Central memory CD8-positive, alpha-beta T cell (primary cell): ENCODE measurements around the gene MAST4.

ENCODE experiments used
- ATAC-seq: fragments of 150-1000 bp; cut with Tn5 transposase; replicated peaks from 2 replicates; pipeline ENCODE4 v1.10.0; 2022; ENCODE audit warnings: mild to moderate bottlenecking, moderate FRiP score, moderate number of reproducible peaks; ENCODE audit not compliant: poor library complexity, severe bottlenecking; ENCODE audit errors: extremely low read depth
- DNase-seq, 2 donors: peaks; one replicate each; pipeline ENCODE4 v3.0.0; 2021; ENCODE audit warnings: low spot score in 2 of 2
- H3K27ac Mint-ChIP-seq: one replicate; pipeline ENCODE4 v1.8.0; 2022; ENCODE audit warnings: low read depth, mild to moderate bottlenecking, moderate library complexity, mixed read lengths
- H3K27me3 Mint-ChIP-seq: one replicate; pipeline ENCODE4 v1.8.0; 2022; ENCODE audit warnings: mixed read lengths
- H3K36me3 Mint-ChIP-seq: one replicate; pipeline ENCODE4 v1.8.0; 2022; ENCODE audit warnings: mild to moderate bottlenecking, moderate library complexity, mixed read lengths; ENCODE audit not compliant: insufficient read depth
- H3K4me1 Mint-ChIP-seq: one replicate; pipeline ENCODE4 v1.8.0; 2022; ENCODE audit warnings: mixed read lengths
- H3K4me3 Mint-ChIP-seq: one replicate; pipeline ENCODE4 v1.8.0; 2022; ENCODE audit warnings: mild to moderate bottlenecking, moderate library complexity, mixed read lengths
- H3K9me3 Mint-ChIP-seq: one replicate; pipeline ENCODE4 v1.8.0; 2022; ENCODE audit warnings: mixed read lengths

Gene MAST4

GRCh38 chr5:66839636-66840185 is 243.5 kb downstream of the MAST4 start:
- ATAC-seq (no peak), DNase-seq (no peak)
- Mint-ChIP-seq H3K27me3 (peaks cover 28% of the 10 kb centered on the region), H3K9me3 (no peaks in the 10 kb centered on the region), H3K27ac (no peak overlapping the region), H3K4me3 (no peak overlapping the region), H3K4me1 (no peaks in the 10 kb centered on the region), H3K36me3 (no peaks in the 10 kb centered on the region)

DNA sequence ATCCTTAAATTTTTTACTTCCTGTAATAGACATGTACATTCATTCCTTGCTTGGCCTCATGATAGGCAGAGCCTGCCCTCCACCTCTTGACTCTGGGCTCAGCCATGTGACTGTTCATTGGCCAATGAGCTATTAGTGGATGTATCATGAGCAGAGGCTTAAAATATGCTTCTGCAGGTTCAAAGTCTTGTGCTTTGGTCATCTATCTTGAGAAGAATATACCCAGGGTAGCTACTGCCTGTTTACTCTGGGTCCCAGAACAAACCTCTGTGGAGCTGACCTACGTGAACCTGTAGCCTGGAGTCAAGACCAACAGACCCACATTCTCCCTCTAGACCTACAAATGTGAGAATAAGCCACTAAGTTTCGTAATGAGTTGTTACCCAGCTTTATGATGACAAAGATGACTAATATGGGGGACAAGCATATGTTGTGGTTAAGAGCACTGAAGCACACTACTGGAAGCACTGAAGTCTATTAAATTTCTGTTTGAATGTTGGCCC is 244.4 kb downstream of the MAST4 start:
- H3K4me3 Mint-ChIP-seq, result no peak overlapping the region
- no peaks in the 10 kb centered on the region for H3K36me3 Mint-ChIP-seq
- ATAC-seq (no peak), DNase-seq (no peak)
- no peaks in the 10 kb centered on the region for H3K9me3 Mint-ChIP-seq
- H3K27ac Mint-ChIP-seq, result no peak overlapping the region
- no peaks in the 10 kb centered on the region for H3K4me1 Mint-ChIP-seq
- peaks cover 32% of the 10 kb centered on the region for H3K27me3 Mint-ChIP-seq

DNA sequence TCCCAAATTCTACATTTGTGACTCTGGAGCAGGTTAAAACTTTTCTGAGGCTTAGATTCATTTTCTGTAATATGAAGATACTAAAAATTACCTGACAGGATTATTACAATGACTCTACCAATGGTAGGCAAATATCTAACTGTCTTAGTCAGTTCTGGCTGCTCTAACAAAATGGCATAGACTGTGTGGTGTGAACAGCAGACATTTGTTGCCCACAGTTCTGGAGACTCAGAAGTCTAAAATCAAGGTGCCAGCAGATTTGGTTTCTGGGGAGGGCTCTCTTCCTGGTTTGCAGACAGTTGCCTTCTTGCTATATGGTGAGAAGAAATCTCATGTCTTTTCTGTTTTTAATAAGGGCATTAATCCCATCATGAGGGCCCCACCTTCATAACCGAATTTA is 245.1 kb downstream of the MAST4 start:
- Mint-ChIP-seq H3K4me3 (no peak overlapping the region), H3K9me3 (no peaks in the 10 kb centered on the region), H3K4me1 (no peaks in the 10 kb centered on the region), H3K27ac (no peak overlapping the region), H3K36me3 (no peaks in the 10 kb centered on the region), H3K27me3 (peaks cover 29% of the 10 kb centered on the region)
- no peak for ATAC-seq
- no peak for DNase-seq

- DNase-seq (no peak), ATAC-seq (no peak)
- Mint-ChIP-seq H3K4me3 (no peak overlapping the region), H3K4me1 (no peaks in the 10 kb centered on the region), H3K27ac (no peak overlapping the region), H3K27me3 (peaks cover 24% of the 10 kb centered on the region), H3K9me3 (no peaks in the 10 kb centered on the region), H3K36me3 (no peaks in the 10 kb centered on the region)
Measured at GRCh38 chr5:66842540-66842939, 246.3 kb downstream of the MAST4 start.

DNA sequence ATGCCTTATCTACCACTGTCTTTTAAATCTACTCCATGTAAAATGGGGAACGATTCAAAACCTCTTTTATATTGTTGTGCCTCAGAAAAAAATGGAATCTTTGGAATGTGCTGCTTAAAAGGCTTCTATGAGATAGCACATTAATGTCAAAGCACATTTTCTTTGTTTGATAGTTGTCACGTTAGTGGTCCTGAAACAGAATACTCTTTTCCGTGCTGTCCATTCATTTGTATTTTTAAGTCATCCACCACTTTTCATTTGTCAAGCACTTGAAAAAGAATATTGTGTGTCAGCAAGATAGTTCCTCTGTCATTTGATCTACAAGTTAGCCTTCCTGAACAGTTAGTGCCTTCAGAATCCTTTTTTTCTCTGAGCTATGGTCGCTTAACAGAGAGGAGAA is 246.9 kb downstream of the MAST4 start:
- H3K27ac Mint-ChIP-seq, result no peak overlapping the region
- no peaks in the 10 kb centered on the region for H3K4me1 Mint-ChIP-seq
- H3K9me3 Mint-ChIP-seq, result no peaks in the 10 kb centered on the region
- DNase-seq (no peak), ATAC-seq (no peak)
- no peaks in the 10 kb centered on the region for H3K36me3 Mint-ChIP-seq
- H3K4me3 Mint-ChIP-seq, result no peak overlapping the region
- H3K27me3 Mint-ChIP-seq, result peaks cover 24% of the 10 kb centered on the region

GRCh38 chr5:66848749-66849641 is 252.8 kb downstream of the MAST4 start:
- Mint-ChIP-seq H3K27ac (no peak overlapping the region), H3K4me1 (no peaks in the 10 kb centered on the region)
- ATAC-seq, result no peak

DNA sequence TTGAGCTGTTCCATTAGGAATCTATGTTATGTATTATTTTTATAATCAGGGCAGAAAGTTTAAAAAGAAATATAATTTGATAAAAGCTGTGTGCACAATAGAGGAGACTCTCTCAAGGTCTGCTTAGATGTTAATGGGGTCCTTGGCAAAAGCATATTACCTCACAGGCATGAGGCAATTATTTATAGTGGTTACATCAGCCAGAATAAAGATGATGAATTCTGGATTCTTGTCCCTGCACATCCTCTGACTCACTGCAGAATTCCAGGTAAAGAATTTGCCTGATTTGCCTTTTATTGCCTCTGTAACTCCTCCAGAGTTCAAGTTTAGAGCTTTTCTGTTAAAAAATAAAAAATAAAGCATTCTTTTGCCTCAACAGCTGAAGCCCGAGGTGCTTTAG is 253.6 kb downstream of the MAST4 start:
- no peaks in the 10 kb centered on the region for H3K9me3 Mint-ChIP-seq
- peaks cover 36% of the 10 kb centered on the region for H3K27me3 Mint-ChIP-seq
- ATAC-seq, result no peak
- H3K36me3 Mint-ChIP-seq, result no peaks in the 10 kb centered on the region
- H3K27ac Mint-ChIP-seq, result no peak overlapping the region
- no peak for DNase-seq
- no peaks in the 10 kb centered on the region for H3K4me1 Mint-ChIP-seq
- no peak overlapping the region for H3K4me3 Mint-ChIP-seq

More at GRCh38 chr5:66848749-66849641, 252.8 kb downstream of the MAST4 start:
- Mint-ChIP-seq H3K36me3 (no peaks in the 10 kb centered on the region), H3K27me3 (peaks cover 44% of the 10 kb centered on the region), H3K9me3 (no peaks in the 10 kb centered on the region), H3K4me3 (no peak overlapping the region)
- DNase-seq, result no peak

GRCh38 chr5:66850354-66851075 is 254.3 kb downstream of the MAST4 start:
- Mint-ChIP-seq H3K4me3 (no peak overlapping the region), H3K36me3 (no peaks in the 10 kb centered on the region), H3K9me3 (no peaks in the 10 kb centered on the region), H3K4me1 (no peaks in the 10 kb centered on the region), H3K27ac (no peak overlapping the region), H3K27me3 (peaks cover 33% of the 10 kb centered on the region)
- DNase-seq (no peak), ATAC-seq (no peak)

DNA sequence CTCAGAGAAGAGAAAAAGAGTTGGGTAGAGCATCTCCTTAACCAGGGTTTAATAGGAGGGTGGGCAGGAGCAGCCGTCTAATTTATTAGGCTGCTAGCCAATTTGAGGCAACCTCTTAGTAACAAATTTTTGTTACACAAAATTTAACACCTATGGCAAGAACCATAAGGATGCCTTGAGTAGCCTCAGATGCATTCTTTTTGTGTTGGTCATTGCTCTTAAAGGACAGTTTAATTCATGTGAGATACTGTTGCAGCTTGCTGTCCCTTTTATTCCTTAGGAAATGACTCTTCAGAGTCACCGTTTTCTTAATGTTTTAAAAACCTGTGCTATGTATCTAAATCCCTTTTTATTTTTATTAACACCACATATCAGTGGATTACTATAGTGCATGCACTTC is 255.1 kb downstream of the MAST4 start:
- H3K27me3 Mint-ChIP-seq, result peaks cover 33% of the 10 kb centered on the region
- H3K27ac Mint-ChIP-seq, result no peak overlapping the region
- no peaks in the 10 kb centered on the region for H3K4me1 Mint-ChIP-seq
- no peaks in the 10 kb centered on the region for H3K36me3 Mint-ChIP-seq
- DNase-seq (no peak), ATAC-seq (no peak)
- no peaks in the 10 kb centered on the region for H3K9me3 Mint-ChIP-seq
- H3K4me3 Mint-ChIP-seq, result no peak overlapping the region

GRCh38 chr5:66854416-66854815 is 258.2 kb downstream of the MAST4 start:
- Mint-ChIP-seq H3K4me3 (no peak overlapping the region), H3K9me3 (no peaks in the 10 kb centered on the region), H3K27me3 (peaks cover 29% of the 10 kb centered on the region), H3K36me3 (no peaks in the 10 kb centered on the region), H3K4me1 (no peaks in the 10 kb centered on the region), H3K27ac (no peak overlapping the region)
- DNase-seq (no peak), ATAC-seq (no peak)

GRCh38 chr5:66856041-66856805 is 260.0 kb downstream of the MAST4 start:
- no peak for ATAC-seq
- H3K27ac Mint-ChIP-seq, result no peak overlapping the region
- DNase-seq, result no peak
- no peaks in the 10 kb centered on the region for H3K4me1 Mint-ChIP-seq
- no peaks in the 10 kb centered on the region for H3K36me3 Mint-ChIP-seq
- no peaks in the 10 kb centered on the region for H3K9me3 Mint-ChIP-seq
- H3K27me3 Mint-ChIP-seq, result peaks cover 26% of the 10 kb centered on the region
- H3K4me3 Mint-ChIP-seq, result no peak overlapping the region

DNA sequence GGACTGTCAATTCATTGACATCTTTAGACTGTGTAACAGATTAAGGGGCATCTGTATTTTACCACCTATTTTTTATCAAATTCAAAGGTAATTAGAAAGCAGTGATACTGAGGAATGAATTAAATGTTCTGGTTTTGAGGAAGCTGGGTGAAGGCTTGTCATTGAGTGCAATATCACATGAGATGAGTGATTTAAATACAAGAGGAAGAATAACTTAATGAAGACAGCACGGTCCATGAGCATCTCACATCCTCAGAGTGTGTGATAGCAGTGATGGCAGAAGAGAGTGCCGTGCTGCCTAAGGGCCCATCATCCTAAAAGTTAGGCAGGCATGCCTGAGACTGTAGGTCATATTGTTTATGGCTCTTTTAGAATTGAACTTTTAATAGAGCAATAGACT is 263.3 kb downstream of the MAST4 start:
- Mint-ChIP-seq H3K4me3 (no peak overlapping the region), H3K4me1 (no peaks in the 10 kb centered on the region), H3K27me3 (peaks cover 36% of the 10 kb centered on the region), H3K27ac (no peak overlapping the region), H3K9me3 (no peaks in the 10 kb centered on the region), H3K36me3 (no peaks in the 10 kb centered on the region)
- no peak for ATAC-seq
- no peak for DNase-seq
